GM21717 (cell line): ENCODE measurements around the gene SRSF9.

Experiments
- ATAC-seq: cut with Tn5 transposase; IDR thresholded peaks from one replicate; pipeline ENCODE4 v1.9.1; 2021; ENCODE audit warnings: mild to moderate bottlenecking, moderate library complexity; ENCODE audit not compliant: unreplicated experiment

The SRSF9 gene

GRCh38 chr12:120413901-120414695, 55.5 kb downstream of the SRSF9 start:
- ATAC-seq, result no peak

DNA sequence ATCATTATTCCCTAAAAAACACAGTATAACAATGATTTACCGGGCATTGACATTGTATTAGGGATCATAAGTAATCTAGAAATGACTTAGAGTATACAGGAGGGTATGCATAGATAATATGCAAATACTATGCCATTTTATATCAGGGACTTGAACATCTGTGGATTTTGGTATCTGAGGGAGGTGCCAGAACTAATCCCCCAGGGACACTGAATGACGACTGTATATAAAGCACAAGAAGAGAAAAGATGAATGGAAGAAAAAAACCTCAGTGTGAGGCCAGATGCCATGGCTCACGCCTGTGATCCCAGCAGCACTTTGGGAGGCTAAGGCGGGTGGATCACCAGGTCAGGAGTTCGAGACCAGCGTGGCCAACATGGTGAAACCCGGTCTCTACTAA, 57.1 kb downstream of the SRSF9 start:
- no peak for ATAC-seq
